HG03025 (cell line): Measurements from ENCODE around the gene ACTR8.
A peak's percentile ranks its signal among the peaks of the same experiment; 100 is the strongest.
"Not testable (repeated sequence)": the region's sequence is repeated elsewhere in the genome, so short reads cannot be mapped to it uniquely, and the experiment has no call there.

Experiments used
- ATAC-seq: cut with Tn5 transposase; IDR thresholded peaks from one replicate; pipeline ENCODE4 v1.9.1; 2021; ENCODE audit warnings: mild to moderate bottlenecking, moderate library complexity; ENCODE audit not compliant: unreplicated experiment, low FRiP score

Gene ACTR8, protein sequence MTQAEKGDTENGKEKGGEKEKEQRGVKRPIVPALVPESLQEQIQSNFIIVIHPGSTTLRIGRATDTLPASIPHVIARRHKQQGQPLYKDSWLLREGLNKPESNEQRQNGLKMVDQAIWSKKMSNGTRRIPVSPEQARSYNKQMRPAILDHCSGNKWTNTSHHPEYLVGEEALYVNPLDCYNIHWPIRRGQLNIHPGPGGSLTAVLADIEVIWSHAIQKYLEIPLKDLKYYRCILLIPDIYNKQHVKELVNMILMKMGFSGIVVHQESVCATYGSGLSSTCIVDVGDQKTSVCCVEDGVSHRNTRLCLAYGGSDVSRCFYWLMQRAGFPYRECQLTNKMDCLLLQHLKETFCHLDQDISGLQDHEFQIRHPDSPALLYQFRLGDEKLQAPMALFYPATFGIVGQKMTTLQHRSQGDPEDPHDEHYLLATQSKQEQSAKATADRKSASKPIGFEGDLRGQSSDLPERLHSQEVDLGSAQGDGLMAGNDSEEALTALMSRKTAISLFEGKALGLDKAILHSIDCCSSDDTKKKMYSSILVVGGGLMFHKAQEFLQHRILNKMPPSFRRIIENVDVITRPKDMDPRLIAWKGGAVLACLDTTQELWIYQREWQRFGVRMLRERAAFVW

DNA sequence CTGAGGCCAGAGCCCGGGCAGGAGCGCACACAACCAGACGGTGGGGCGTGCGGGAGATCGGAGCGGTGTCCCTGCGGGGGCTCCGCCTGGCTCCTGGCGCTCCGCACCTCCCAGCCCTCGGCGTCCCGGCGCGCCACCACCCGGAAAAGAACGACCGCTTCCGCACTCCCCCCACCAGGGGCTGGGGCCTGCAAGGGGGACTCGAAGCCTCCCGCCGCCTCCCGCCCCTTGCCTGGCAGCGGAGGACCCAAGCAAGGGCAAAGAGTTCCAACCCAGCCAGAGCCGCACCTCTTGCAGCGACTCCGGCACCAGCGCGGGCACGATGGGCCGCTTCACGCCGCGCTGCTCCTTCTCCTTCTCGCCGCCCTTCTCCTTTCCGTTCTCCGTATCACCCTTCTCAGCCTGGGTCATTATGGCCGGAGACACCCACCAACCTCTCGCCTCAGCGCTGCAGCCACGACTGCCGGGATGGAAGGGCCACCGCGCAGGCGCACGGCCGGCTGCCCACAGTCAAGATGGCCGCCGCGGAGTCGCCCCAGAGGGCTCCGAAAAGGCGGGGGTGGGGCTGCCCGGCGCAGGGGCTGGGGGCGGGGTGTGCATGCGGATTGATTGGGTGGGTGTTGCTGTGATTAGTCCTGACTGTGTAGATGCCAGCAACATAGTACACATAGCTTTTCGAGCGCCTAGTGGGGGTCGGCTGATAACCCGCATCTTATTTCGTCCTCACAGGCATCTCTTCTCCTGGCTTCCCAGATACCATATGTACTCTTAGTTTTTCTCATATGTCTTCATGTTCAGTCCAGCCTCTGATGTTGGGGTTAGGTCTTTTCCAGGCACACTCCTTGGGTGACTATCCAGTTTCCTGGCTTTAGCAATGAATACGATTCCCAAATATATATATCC lies at the start of gene ACTR8:
ACTR8 (minus strand) TSS at position 462 of the 903 bp plus-strand sequence; CDS start at position 411, 51 bp downstream.
- ATAC-seq = peak; percentile 82

DNA sequence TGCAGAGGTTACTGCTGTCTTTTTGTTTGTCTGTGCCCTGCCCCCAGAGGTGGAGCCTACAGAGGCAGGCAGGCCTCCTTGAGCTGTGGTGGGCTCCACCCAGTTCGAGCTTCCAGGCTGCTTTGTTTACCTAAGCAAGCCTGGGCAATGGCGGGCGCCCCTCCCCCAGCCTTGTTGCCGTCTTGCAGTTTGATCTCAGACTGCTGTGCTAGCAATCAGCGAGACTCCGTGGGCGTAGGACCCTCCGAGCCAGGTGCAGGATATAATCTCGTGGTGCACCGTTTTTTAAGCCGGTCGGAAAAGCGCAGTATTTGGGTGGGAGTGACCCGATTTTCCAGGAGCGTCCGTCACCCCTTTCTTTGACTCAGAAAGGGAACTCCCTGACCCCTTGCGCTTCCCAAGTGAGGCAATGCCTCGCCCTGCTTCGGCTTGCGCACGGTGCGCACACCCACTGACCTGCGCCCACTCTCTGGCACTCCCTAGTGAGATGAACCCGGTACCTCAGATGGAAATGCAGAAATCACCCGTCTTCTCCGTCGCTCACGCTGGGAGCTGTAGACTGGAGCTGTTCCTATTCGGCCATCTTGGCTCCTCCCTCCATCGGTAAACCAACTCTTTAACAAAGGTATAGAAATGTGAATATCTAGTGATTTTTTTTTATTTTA lies 45.4 kb upstream of the ACTR8 start:
- ATAC-seq = not testable (repeated sequence)

DNA sequence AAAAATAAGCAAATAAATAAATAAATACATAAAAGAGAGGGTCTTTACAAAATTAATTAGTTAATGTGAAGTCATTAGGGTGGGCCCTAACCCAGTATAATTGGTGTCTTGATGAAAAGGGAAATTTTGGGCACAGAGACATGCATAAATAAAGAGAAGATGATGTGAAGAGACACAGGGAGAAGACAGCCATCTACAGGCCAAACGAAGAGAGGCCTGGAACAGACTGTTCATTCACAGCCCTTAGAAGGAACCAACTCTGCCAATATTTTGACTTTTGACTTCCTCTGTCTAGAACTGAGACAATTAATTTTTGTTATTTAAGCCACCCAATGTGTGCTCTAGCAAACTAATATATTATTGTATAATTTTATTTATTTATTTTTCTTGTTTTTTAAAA lies 39.3 kb upstream of the ACTR8 start:
- no peak for ATAC-seq

DNA sequence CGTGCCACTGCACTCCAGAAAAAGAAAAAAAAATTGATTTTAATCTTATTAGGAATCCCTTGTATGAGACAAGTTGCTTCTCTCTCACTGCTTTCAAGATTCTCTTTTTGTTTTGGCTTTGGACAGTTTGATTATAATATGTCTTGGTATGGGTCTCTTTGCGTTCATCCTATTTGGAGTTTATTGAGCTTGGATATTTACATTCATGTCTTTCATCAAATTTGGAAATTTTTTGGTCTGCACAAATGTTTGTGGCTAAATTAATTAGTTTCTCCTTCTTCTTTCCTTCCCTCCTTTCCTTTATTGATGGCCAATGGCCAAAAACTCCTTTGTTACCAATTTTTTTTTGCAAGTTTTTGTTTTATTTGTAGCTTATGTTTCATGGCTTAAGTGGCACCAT lies 37.8 kb upstream of the ACTR8 start:
- ATAC-seq = no peak

DNA sequence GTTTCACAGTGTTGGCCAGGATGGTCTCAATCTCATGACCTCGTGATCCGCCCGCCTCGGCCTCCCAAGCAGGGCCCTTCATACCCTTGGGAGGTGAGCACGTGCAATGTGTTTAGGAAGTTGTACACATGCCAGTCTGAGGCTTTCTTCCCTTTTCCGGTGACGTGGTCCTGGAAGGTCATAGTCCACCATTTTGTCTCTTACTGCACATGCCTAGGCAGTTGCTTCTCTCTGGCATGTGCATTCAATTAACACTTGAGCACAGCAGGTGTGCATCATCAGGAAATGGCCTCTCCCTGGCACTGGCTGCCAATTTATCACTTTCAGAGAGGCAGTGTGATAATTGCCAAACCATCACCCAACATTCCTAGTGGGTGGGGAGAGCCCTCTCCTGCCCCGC lies 31.4 kb upstream of the ACTR8 start:
- no peak for ATAC-seq

DNA sequence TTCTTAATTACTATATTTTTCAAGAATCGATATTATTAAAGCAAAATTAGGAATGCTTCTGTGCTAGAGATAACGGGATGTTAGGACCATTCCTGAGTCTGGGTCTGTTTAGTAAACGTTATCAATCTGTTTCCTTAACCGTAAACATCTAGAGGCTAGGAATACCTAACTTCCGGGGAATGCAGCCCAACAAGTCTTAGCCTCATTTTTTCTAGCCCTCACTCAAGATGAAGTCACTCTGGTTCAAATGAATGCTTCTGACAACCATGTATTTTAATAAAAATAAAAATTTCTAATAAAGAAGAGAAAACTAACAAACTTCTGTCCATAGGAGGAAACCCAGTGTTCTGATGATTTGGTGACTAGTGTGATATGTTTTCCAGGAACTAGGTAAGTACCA lies 20.8 kb upstream of the ACTR8 start:
- ATAC-seq = no peak

DNA sequence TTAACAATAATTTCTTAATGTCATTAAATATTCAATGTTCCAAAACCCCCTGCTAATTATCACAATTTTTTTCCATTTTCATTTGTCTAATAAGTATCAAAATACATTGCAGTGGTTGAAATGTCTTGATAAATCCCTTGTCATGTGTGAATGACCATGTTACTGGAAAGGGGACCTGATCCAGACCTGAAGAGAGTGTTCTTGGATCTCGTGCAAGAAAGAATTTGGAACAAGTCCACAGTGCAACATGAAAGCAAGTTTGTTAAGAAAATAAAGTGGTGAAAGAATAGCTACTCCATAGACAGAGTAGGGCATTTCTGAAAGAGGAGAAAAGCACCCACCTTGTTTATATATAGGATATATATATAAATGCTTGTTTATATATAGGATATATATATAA lies 20.1 kb upstream of the ACTR8 start:
- ATAC-seq = no peak

DNA sequence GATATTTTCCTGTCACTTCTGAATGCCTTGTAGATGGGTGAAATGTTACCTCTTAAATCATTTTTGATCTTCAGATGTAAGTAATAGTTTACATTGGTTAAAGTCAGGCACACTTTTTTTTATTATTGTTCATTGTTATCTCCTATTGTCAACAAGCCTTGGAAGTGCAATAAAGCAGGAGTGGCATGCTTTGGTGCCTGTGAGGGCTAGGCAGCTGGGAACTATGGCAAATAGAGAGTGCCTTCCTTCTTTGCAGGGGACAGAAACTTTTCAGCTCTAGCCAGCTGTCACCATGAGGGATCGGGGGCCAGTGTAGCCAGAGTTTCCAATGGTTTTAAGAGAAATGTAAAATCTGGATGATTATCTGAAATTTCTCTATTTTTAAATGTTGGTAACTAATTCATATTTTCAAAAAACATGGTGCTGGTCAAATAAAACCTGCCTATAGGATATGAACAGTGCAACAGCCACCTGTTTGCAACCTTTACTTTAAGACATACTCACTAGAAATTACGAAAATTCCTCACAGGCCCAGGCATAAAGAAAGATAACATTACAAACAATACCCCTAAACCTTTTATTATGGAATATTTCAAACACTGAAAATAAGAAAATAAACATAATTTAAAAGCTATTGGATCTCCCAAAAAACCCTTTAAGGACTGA lies 18.8 kb upstream of the ACTR8 start:
- ATAC-seq = no peak

DNA sequence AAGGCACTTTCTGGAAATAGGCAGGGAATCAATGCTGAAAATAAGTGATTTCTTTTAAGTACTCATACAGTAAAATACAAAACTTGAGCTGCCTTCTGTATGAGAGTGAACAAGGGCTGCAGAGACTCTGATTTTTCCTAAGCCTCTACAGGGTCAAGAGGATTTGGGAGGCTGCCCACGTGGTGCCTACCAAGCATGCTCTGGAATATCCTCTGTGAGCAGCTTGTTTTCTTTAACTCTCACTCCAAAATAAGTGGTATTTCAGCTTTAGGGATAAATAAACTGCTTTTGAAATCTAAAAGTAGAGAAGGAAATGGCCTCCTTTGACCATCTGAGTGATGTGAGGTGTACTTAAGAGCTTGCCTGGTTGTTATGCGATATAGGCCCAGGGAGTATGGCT lies 17.8 kb upstream of the ACTR8 start:
- ATAC-seq = no peak

DNA sequence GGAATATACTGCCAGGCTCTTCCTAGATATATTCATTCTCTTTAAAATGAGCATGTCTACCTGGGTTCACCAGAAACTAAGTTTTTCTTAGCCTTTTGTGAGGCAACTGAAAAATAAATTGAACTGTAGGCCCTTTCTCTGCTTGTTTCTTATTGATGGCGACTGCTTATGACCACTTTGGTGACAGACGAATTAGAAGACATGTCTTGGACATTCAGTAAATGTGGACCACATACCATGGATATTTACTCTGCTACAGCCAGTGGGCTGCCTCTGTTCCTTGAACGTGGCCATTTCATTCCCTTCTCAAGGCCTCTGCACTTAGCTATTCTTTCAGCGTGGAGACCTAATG lies 10.3 kb upstream of the ACTR8 start:
- no peak for ATAC-seq

DNA sequence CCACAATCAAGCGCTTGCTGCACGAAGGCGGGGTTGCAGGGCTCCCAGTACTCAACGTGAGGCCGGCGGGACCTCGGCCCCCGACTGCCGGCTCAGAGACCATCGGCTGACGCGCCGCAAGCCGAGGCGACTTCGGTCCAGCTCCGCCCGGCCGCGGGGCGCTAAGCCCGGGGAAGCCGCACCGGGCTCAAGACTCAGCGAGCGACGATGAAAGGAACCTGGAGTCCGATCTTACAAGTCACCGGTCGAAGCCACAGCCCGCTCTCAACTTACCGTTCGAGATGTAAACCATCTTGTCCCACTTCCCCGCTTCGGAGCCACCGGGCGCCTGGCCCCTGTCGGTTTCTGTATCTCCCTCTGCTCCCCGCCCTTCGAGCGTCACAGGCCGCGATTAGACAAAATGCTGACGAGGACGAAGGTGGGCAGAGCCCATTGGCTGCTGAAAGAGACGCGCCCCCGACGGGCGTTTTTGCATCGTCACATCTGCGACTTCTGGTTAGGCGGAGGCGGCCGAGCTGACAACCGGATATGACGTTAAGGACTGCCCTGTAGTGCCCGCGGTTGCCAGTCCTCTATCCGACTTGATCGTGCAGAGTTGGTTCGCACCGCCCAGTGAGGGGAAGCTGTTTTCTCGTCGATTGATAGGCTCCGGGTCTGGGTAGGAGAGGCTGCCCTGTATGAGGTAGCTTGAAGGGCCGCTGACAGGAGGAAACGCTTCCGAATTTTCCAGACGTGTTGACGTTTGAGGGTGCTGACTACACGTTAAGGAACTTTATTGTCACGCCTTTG lies 9.7 kb upstream of the ACTR8 start, which contains the start of gene SELENOK:
SELENOK (minus strand) TSS at position 363 of the 789 bp plus-strand sequence.
- ATAC-seq = peak; percentile 98

DNA sequence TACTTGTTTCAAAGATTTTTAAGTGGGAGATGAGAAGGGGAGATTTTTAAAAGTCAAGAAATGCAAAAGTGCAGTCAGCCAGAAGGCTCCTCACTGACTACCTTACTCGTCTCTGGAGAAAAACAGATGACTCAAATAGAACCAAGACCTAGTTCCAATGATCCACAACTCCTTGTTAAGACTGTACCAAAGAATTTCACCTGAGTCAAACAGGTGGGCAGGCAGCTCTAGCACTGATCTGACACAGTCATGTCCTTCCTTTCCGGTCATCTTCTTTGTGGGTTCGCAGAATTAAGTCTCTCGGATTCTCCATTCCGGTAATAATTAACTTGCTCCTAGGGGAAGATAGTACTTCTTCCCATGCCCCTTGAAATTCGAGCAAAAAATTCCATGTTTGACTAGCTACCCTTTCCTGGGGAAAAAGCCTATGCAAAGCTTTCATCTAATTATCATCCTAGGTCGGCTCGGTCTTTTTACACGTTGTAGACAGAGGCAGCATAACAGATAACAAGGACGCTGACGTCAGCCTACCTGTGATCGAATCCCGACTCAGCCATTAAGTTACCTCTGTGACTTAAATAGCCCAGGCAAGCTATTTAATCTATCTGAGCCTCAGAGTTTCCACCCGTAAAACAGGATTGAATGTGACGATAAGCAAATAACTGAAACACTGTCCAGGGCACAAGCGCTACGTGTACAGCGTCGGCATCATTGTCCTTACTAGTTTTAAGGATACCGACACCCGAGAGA lies 8.9 kb upstream of the ACTR8 start:
- no peak for ATAC-seq

DNA sequence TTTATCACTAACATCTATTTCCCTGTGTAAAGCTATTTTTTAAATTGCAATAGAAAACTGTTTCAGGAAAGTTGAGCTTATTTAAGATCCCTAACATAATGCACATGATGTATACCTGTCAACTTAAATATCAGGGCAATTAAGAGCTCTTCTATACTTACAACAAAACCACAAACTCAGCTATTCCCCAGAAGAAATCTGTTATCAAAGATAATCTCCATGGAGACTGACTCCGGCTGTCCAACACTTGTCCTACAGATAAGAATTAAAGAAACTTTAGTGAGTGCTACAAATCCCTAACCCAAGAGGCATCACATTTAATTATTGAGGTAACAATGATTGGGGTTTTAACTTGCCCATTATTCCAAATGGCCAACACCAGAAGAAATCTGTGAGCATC lies 6.3 kb upstream of the ACTR8 start:
- ATAC-seq = no peak

DNA sequence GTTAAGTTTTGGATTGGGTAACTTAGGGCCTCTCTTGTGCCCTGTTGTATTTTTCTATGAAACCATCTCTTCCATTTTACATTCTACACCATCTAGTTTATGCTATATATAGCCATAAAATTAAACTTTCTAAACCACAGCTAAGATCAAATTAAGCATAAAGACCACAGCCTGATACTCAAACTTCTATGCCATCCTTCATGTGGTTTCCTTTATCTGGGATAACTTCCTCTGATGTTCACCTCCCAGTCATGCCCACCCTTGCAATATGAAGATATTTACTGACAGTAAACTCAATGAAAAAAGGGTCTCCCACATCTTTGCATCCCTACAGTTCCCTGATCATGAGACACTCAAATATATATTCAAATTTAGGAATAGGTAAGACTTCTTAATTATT lies 5.5 kb upstream of the ACTR8 start:
- ATAC-seq = no peak

DNA sequence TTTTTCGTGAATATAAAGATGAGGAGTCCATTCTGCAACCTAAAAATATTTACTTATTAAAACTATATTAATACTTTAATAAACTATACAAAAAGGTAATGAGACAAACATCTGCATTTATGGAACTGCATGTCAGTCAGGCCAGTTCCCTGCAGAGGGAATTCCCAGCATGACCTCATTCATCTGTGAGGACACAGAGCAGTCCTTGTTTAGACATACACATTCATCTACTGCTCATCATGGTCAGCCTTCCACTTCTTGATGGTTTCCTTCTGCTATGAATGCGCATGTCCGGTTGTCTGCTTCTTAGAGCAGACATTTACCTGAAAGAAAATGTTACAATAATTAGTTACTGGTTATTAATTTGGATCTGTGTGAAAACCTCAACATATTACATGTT lies 3.3 kb upstream of the ACTR8 start:
- ATAC-seq = no peak

DNA sequence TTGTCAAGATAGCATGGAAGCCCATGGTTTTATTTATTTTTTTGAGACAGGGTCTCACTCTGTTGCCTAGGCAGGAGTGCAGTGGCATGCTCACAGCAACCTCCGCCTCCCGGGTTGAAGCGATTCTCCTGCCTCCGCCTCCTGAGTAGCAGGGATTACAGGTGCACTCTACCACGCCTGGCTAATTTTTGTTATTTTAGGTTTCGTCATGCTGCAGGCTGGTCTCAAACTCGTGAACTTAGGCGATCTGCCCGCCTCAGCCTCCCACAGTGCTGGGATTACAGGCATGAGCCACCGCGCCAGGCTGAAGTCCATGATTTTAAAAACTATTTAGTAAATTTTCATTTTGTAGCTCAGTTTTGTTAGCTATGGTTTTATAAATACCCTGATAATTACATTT lies 2.7 kb upstream of the ACTR8 start:
- ATAC-seq = no peak

DNA sequence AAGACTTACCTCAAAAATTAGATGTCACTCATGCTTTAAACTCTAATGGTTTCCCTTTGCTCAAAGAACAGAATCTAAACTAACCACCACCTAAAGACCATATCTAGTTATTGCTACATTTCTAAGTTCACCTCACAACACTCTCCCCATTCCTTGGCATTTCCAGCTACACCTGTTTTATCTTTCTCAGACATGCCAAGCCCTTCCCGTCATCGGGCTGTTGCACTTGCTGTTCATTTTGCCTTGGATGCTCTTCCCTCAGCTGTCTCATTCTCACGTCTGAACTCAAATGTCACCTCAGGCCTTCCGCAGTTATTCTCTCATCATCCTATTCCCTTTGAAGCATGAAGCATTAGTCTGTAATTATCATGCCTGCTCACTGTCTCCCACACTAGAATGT lies 1.1 kb upstream of the ACTR8 start:
- ATAC-seq = no peak
